IMR-90 (cell line): ENCODE data around the gene RAB40C. TPM values are rescaled to one million over a fixed set of nuclear protein-coding genes. Genes with fewer than 3 reads are reported as not detected.

Experiments
- ATAC-seq: fragments of 200-7000 bp; cut with Tn5 transposase; 2 replicates; pipeline ENCODE4 v1.9.1; 2020; ENCODE audit warnings: low read depth, mild to moderate bottlenecking, moderate library complexity
- BruUV-seq: library from RNA; stranded (reverse); fragments of 400-500 nt; replicated peaks from 2 replicates; lab custom pipeline; 2021; lab: Mats Ljungman, UMichigan
- CTCF ChIA-PET: fragments of 300-600 bp; formaldehyde crosslinking; extraction: SDS; loops from one replicate; lab custom pipeline; 2021; ENCODE audit warnings: antibody characterized with exemption; lab: Yijun Ruan, JAX
- POLR2A ChIA-PET: fragments of 300-600 bp; sonication (Branson Sonifier 250); formaldehyde crosslinking; loops from one replicate; lab custom pipeline; 2022; ENCODE audit warnings: antibody characterized with exemption; ENCODE audit not compliant: unreplicated experiment; lab: Charles Lee
- DNase-seq: peaks from one replicate; pipeline ENCODE4 v3.0.0; 2013
- H2AFZ ChIP-seq: replicated peaks from 2 replicates; pipeline ENCODE3; 2013; ENCODE audit warnings: low read length, mild to moderate bottlenecking; ENCODE audit not compliant: poor library complexity
- H2AK5ac ChIP-seq: 2 replicates; pipeline ENCODE4 v1.6.1; 2013; ENCODE audit warnings: low read depth, low read length, inconsistent platforms
- H2AK9ac ChIP-seq: replicated peaks from 2 replicates; pipeline ENCODE3; 2013; ENCODE audit warnings: mild to moderate bottlenecking, low read depth, low read length, moderate library complexity; ENCODE audit not compliant: poor library complexity
- H2BK120ac ChIP-seq: 2 replicates; pipeline ENCODE4 v1.6.1; 2013; ENCODE audit warnings: low read depth, low read length, inconsistent platforms
- H2BK15ac ChIP-seq: 3 replicates; pipeline ENCODE4 v1.6.1; 2013; ENCODE audit warnings: low read depth, low read length, inconsistent platforms
- H2BK20ac ChIP-seq: 2 replicates; pipeline ENCODE4 v1.6.1; 2013; ENCODE audit warnings: low read depth, mild to moderate bottlenecking, inconsistent platforms, low read length, moderate library complexity
- H2BK5ac ChIP-seq: 2 replicates; pipeline ENCODE4 v1.6.1; 2013; ENCODE audit warnings: mild to moderate bottlenecking, low read depth, low read length, inconsistent platforms; ENCODE audit not compliant: poor library complexity, severe bottlenecking
- H3K14ac ChIP-seq: replicated peaks from 2 replicates; pipeline ENCODE4 v1.6.1; 2013; ENCODE audit warnings: low read depth, low read length, inconsistent platforms
- H3K18ac ChIP-seq: 2 replicates; pipeline ENCODE4 v1.6.1; 2013; ENCODE audit warnings: low read depth, low read length, control low read depth
- H3K23ac ChIP-seq: 2 replicates; pipeline ENCODE4 v1.6.1; 2013; ENCODE audit warnings: low read depth, low read length, inconsistent platforms
- H3K27ac ChIP-seq: 2 replicates; pipeline ENCODE4 v1.5.1; 2013; ENCODE audit warnings: mild to moderate bottlenecking, control low read depth, low read length; ENCODE audit not compliant: insufficient read depth
- H3K27me3 ChIP-seq: 2 replicates; pipeline ENCODE4 v1.6.1; 2013; ENCODE audit warnings: low read length; ENCODE audit not compliant: control insufficient read depth, insufficient read depth
- H3K36me3 ChIP-seq: 2 replicates; pipeline ENCODE4 v1.6.1; 2013; ENCODE audit warnings: low read length, mixed read lengths; ENCODE audit not compliant: control insufficient read depth, insufficient read depth
- H3K4ac ChIP-seq: 2 replicates; pipeline ENCODE4 v1.6.1; 2013; ENCODE audit warnings: low read depth, low read length, inconsistent platforms
- H3K4me1 ChIP-seq: 2 replicates; pipeline ENCODE4 v1.6.1; 2013; ENCODE audit warnings: low read length, mixed read lengths; ENCODE audit not compliant: control insufficient read depth, insufficient read depth
- H3K4me2 ChIP-seq: 2 replicates; pipeline ENCODE4 v1.6.1; 2013; ENCODE audit warnings: low read depth, mild to moderate bottlenecking, control low read depth, low read length, moderate library complexity
- H3K4me3 ChIP-seq: 2 replicates; pipeline ENCODE4 v1.5.1; 2013; ENCODE audit warnings: low read depth, mild to moderate bottlenecking, control low read depth, low read length, moderate library complexity; ENCODE audit not compliant: insufficient read depth
- H3K56ac ChIP-seq: 2 replicates; pipeline ENCODE4 v1.6.1; 2013; ENCODE audit warnings: low read length, inconsistent platforms; ENCODE audit not compliant: insufficient read depth; ENCODE audit errors: extremely low read depth
- H3K79me1 ChIP-seq, 2 experiments: 2 replicates each; pipeline ENCODE4 v1.6.1; 2013; ENCODE audit warnings: low read length in 2 of 2, inconsistent platforms in 1 of 2, low read depth in 1 of 2
- H3K9ac ChIP-seq: 2 replicates; pipeline ENCODE4 v1.6.1; 2013; ENCODE audit warnings: low read depth, low read length, control low read depth
- H3K9me1 ChIP-seq: 2 replicates; pipeline ENCODE4 v1.6.1; 2013; ENCODE audit warnings: low read length, inconsistent platforms; ENCODE audit not compliant: insufficient read depth
- H3K9me3 ChIP-seq: 2 replicates; pipeline ENCODE4 v1.6.1; 2013; ENCODE audit warnings: low read length; ENCODE audit not compliant: control insufficient read depth, insufficient read depth
- H4K20me1 ChIP-seq: 2 replicates; pipeline ENCODE4 v1.6.1; 2013; ENCODE audit warnings: low read length, inconsistent platforms; ENCODE audit not compliant: insufficient read depth
- H4K5ac ChIP-seq: 2 replicates; pipeline ENCODE4 v1.6.1; 2013; ENCODE audit warnings: mild to moderate bottlenecking, low read depth, low read length, control low read depth
- H4K8ac ChIP-seq, 2 experiments: 2 replicates each; pipeline ENCODE4 v1.6.1; 2013; ENCODE audit warnings: low read depth in 2 of 2, low read length in 2 of 2, control low read depth in 1 of 2, inconsistent platforms in 1 of 2
- H4K91ac ChIP-seq: 2 replicates; pipeline ENCODE4 v1.6.1; 2013; ENCODE audit warnings: low read depth, low read length, inconsistent platforms; ENCODE audit not compliant: insufficient read depth
- BHLHE40 ChIP-seq: fragments of 150-350 bp; IDR thresholded peaks from 2 replicates; pipeline ENCODE4 v1.6.1; 2016; ENCODE audit warnings: mild to moderate bottlenecking, low read depth, low read length
- CEBPB ChIP-seq: IDR thresholded peaks from 2 replicates; pipeline ENCODE4 v1.6.1; 2012; ENCODE audit warnings: low read depth, low read length, improper control_type of control experiment
- CHD1 ChIP-seq: IDR thresholded peaks from 2 replicates; pipeline ENCODE4 v1.6.1; 2012; ENCODE audit warnings: low read depth, low read length, improper control_type of control experiment
- FOS ChIP-seq: fragments of 150-350 bp; IDR thresholded peaks from 2 replicates; pipeline ENCODE4 v1.6.1; 2016; ENCODE audit warnings: low read depth, low read length
- MAFK ChIP-seq: IDR thresholded peaks from 2 replicates; pipeline ENCODE4 v1.6.1; 2012; ENCODE audit warnings: low read depth, low read length, improper control_type of control experiment
- MAZ ChIP-seq: IDR thresholded peaks from 2 replicates; pipeline ENCODE4 v1.6.1; 2012; ENCODE audit warnings: low read depth, mild to moderate bottlenecking, low read length, improper control_type of control experiment, moderate library complexity, borderline replicate concordance
- MXI1 ChIP-seq: IDR thresholded peaks from 2 replicates; pipeline ENCODE4 v1.6.1; 2012; ENCODE audit warnings: low read depth, mild to moderate bottlenecking, low read length, moderate library complexity, borderline replicate concordance
- NFE2L2 ChIP-seq: fragments of 150-350 bp; IDR thresholded peaks from 2 replicates; pipeline ENCODE4 v1.6.1; 2016; ENCODE audit warnings: low read depth, mild to moderate bottlenecking, low read length
- POLR2A ChIP-seq: IDR thresholded peaks from 2 replicates; pipeline ENCODE4 v1.6.1; 2012; ENCODE audit warnings: mild to moderate bottlenecking, low read depth, low read length
- RAD21 ChIP-seq: IDR thresholded peaks from 2 replicates; pipeline ENCODE4 v1.6.1; 2012; ENCODE audit warnings: low read length, improper control_type of control experiment
- RCOR1 ChIP-seq: IDR thresholded peaks from 2 replicates; pipeline ENCODE4 v1.6.1; 2012; ENCODE audit warnings: mild to moderate bottlenecking, low read length, improper control_type of control experiment; ENCODE audit not compliant: insufficient replicate concordance
- RFX5 ChIP-seq: IDR thresholded peaks from 2 replicates; pipeline ENCODE4 v1.8.0; 2012; ENCODE audit warnings: low read depth, mild to moderate bottlenecking, low read length, moderate library complexity
- SMC3 ChIP-seq: fragments of 150-350 bp; IDR thresholded peaks from 2 replicates; pipeline ENCODE4 v1.6.1; 2016; ENCODE audit warnings: low read depth, mild to moderate bottlenecking, antibody characterized with exemption, low read length, moderate library complexity
- WGBS, 2 experiments: methylation state at CpG; one replicate each; pipeline versions ENCODE4 v1.1.5 to v1.1.7; 2013; ENCODE audit warnings: missing lambda C conversion rate in 2 of 2; ENCODE audit not compliant: insufficient read length in 1 of 2; ENCODE audit errors: extremely low coverage in 2 of 2; 5-methylcytosine and 5-hydroxymethylcytosine counted together
- dilution Hi-C: fragments of 300-500 bp; cut with HindIII; formaldehyde crosslinking; loops from one replicate; pipeline ENCODE4 v1.14.3; 2018; ENCODE audit warnings: low sequenced_read_pairs; ENCODE audit not compliant: unreplicated experiment
- in situ Hi-C: fragments of 300-500 bp; cut with MboI; formaldehyde crosslinking; loops from 3 replicates; pipeline ENCODE4 v1.14.3; 2019; ENCODE audit warnings: low sequenced_read_pairs, inconsistent platforms, mixed read lengths
- intact Hi-C: fragments of 100-400 bp; cut with micrococcal nuclease; formaldehyde crosslinking; loops from 2 replicates; pipeline ENCODE4 v1.10.0; 2022
- polyA plus RNA-seq, 3 experiments: library from polyadenylated mRNA; depleted of rRNA; stranded (reverse); fragments of >200 nt; gene quantifications; 2 replicates each; pipeline ENCODE4 v1.2.3, GENCODE V29; 2012; ENCODE audit warnings: low replicate concordance in 1 of 3
- total RNA-seq: library from RNA; depleted of rRNA; stranded (reverse); fragments of >200 nt; gene quantifications from 2 replicates; pipeline ENCODE4 v1.2.3, GENCODE V29; 2012
- TF ChIP-seq, protein P1 (sequence below): conservative IDR thresholded peaks from 2 replicates; pipeline ENCODE4 v1.5.1; 2012; ENCODE audit warnings: mild to moderate bottlenecking, low read depth, low read length, improper control_type of control experiment
- TF ChIP-seq, protein P2 (sequence below): fragments of 150-350 bp; IDR thresholded peaks from 2 replicates; pipeline ENCODE4 v1.6.1; 2017; ENCODE audit warnings: mild to moderate bottlenecking, antibody characterized with exemption, low read length, low read depth
- TF ChIP-seq, protein P3 (sequence below): fragments of 150-350 bp; IDR thresholded peaks from 2 replicates; pipeline ENCODE4 v1.6.1; 2016; ENCODE audit warnings: low read depth, mild to moderate bottlenecking, low read length, moderate library complexity, borderline replicate concordance

Gene RAB40C
- total and polyA plus RNA-seq, 2 of the 4 experiments (the other 2 are of a cell fraction): 6.8 to 13.7 TPM

DNA sequence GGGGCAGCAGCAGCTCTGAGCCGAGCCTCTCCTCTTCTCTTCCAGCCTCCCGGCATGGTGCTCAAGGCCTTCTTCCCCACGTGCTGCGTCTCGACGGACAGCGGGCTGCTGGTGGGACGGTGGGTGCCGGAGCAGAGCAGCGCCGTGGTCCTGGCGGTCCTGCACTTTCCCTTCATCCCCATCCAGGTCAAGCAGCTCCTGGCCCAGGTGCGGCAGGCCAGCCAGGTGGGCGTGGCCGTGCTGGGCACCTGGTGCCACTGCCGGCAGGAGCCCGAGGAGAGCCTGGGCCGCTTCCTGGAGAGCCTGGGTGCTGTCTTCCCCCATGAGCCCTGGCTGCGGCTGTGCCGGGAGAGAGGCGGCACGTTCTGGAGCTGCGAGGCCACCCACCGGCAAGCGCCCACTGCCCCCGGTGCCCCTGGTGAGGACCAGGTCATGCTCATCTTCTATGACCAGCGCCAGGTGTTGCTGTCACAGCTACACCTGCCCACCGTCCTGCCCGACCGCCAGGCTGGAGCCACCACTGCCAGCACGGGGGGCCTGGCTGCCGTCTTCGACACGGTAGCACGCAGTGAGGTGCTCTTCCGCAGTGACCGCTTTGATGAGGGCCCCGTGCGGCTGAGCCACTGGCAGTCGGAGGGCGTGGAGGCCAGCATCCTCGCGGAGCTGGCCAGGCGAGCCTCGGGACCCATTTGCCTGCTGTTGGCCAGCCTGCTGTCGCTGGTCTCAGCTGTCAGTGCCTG, 15.7 kb upstream of the RAB40C start:
- in situ Hi-C loops (no loop called here), dilution Hi-C loops (no loop called here), intact Hi-C loops (no loop called here)
- POLR2A ChIA-PET: no interaction called here
- no peak overlapping the region for H3K27ac ChIP-seq
- H3K4ac ChIP-seq: no peak overlapping the region
- no peak overlapping the region for H2BK20ac ChIP-seq
- H4K91ac ChIP-seq: no peak overlapping the region
- H3K9me1 ChIP-seq: no peaks in the 10 kb centered on the region
- no peaks in the 10 kb centered on the region for H3K27me3 ChIP-seq
- peaks cover 3 to 31% of the 10 kb centered on the region in 2 experiments; a peak in 2 of 4 replicates for H3K79me1 ChIP-seq
- no peak overlapping the region for H3K18ac ChIP-seq
- H2AK5ac ChIP-seq: no peak overlapping the region
- no peak overlapping the region for H2BK5ac ChIP-seq
- H3K4me1 ChIP-seq: peaks cover 6% of the 10 kb centered on the region
- no peak overlapping the region for H2BK120ac ChIP-seq
- H3K36me3 ChIP-seq: peaks cover 12% of the 10 kb centered on the region; the same call in 1 of the 2 replicates
- no peak for ATAC-seq
- no peak overlapping the region for H3K14ac ChIP-seq
- BruUV-seq: no TSS peak
- DNase-seq: no peak
- no peak overlapping the region for H2BK15ac ChIP-seq
- H2AFZ ChIP-seq: no peak overlapping the region
- peaks cover 8% of the 10 kb centered on the region for H4K20me1 ChIP-seq
- no peak overlapping the region for H2AK9ac ChIP-seq
- H3K4me3 ChIP-seq: no peak overlapping the region
- H3K23ac ChIP-seq: no peak overlapping the region
- H4K8ac ChIP-seq: no peak overlapping the region
- CTCF ChIA-PET: no interaction called here
- H3K9me3 ChIP-seq: no peaks in the 10 kb centered on the region
- TF ChIP-seq, protein P1, sequence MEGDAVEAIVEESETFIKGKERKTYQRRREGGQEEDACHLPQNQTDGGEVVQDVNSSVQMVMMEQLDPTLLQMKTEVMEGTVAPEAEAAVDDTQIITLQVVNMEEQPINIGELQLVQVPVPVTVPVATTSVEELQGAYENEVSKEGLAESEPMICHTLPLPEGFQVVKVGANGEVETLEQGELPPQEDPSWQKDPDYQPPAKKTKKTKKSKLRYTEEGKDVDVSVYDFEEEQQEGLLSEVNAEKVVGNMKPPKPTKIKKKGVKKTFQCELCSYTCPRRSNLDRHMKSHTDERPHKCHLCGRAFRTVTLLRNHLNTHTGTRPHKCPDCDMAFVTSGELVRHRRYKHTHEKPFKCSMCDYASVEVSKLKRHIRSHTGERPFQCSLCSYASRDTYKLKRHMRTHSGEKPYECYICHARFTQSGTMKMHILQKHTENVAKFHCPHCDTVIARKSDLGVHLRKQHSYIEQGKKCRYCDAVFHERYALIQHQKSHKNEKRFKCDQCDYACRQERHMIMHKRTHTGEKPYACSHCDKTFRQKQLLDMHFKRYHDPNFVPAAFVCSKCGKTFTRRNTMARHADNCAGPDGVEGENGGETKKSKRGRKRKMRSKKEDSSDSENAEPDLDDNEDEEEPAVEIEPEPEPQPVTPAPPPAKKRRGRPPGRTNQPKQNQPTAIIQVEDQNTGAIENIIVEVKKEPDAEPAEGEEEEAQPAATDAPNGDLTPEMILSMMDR: no peak
- TF ChIP-seq MAFK (no peak), NFE2L2 (no peak), RAD21 (no peak), CHD1 (no peak), FOS (no peak), SMC3 (no peak), MXI1 (no peak), CEBPB (no peak), RFX5 (no peak), POLR2A (no peak), RCOR1 (no peak), BHLHE40 (no peak), MAZ (no peak)
- TF ChIP-seq, protein P2, sequence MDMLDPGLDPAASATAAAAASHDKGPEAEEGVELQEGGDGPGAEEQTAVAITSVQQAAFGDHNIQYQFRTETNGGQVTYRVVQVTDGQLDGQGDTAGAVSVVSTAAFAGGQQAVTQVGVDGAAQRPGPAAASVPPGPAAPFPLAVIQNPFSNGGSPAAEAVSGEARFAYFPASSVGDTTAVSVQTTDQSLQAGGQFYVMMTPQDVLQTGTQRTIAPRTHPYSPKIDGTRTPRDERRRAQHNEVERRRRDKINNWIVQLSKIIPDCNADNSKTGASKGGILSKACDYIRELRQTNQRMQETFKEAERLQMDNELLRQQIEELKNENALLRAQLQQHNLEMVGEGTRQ: no peak
- TF ChIP-seq, protein P3, sequence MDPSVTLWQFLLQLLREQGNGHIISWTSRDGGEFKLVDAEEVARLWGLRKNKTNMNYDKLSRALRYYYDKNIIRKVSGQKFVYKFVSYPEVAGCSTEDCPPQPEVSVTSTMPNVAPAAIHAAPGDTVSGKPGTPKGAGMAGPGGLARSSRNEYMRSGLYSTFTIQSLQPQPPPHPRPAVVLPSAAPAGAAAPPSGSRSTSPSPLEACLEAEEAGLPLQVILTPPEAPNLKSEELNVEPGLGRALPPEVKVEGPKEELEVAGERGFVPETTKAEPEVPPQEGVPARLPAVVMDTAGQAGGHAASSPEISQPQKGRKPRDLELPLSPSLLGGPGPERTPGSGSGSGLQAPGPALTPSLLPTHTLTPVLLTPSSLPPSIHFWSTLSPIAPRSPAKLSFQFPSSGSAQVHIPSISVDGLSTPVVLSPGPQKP: no peak
- no peak overlapping the region for H3K9ac ChIP-seq
- WGBS, 2 experiments: 96% methylated on average over 31 of the region's 46 CpGs; no CpG with 5 or more reads in 1 of the 2 experiments
- no peak overlapping the region for H3K4me2 ChIP-seq
- H4K5ac ChIP-seq: no peak overlapping the region
- H3K56ac ChIP-seq: no peak overlapping the region
